CD8-positive, alpha-beta memory T cell (primary cell): ENCODE results near the gene HDAC8. TPM values are rescaled to one million over a fixed set of nuclear protein-coding genes. Genes with fewer than 3 reads are reported as not detected.
"Not testable (repeated sequence)": the region's sequence is repeated elsewhere in the genome, so short reads cannot be mapped to it uniquely, and the experiment has no call there.

Experiments
- CTCF ChIA-PET: fragments of 350-600 bp; sonication (Branson Sonifier 250); formaldehyde crosslinking; loops from one replicate; lab custom pipeline; 2021; ENCODE audit warnings: antibody characterized with exemption; lab: Charles Lee
- POLR2A ChIA-PET: fragments of 350-600 bp; sonication (Branson Sonifier 250); formaldehyde crosslinking; loops from one replicate; lab custom pipeline; 2021; ENCODE audit warnings: antibody characterized with exemption; lab: Charles Lee
- DNase-seq, 5 donors: peaks; one replicate each; pipeline versions ENCODE4 v3.0.0 to v3.0.0-alpha.2; 2020 to 2022; ENCODE audit warnings: mixed read lengths in 1 of 5
- H3K27ac ChIP-seq: one replicate; pipeline ENCODE4 v1.7.0; 2013; ENCODE audit warnings: low read depth, mild to moderate bottlenecking, low read length, moderate library complexity
- H3K27me3 ChIP-seq: 2 replicates; pipeline ENCODE4 v1.7.0; 2013; ENCODE audit warnings: low read length, mild to moderate bottlenecking; ENCODE audit not compliant: insufficient read depth, poor library complexity, severe bottlenecking
- H3K36me3 ChIP-seq: 2 replicates; pipeline ENCODE4 v1.7.0; 2013; ENCODE audit warnings: mild to moderate bottlenecking, low read length, moderate library complexity; ENCODE audit not compliant: insufficient read depth
- H3K4me1 ChIP-seq: 2 replicates; pipeline ENCODE4 v1.7.0; 2013; ENCODE audit warnings: mild to moderate bottlenecking, low read length, moderate library complexity; ENCODE audit not compliant: insufficient read depth
- H3K4me3 ChIP-seq: 2 replicates; pipeline ENCODE4 v1.7.0; 2013; ENCODE audit warnings: mild to moderate bottlenecking, low read length
- H3K9me3 ChIP-seq: 2 replicates; pipeline ENCODE4 v1.7.0; 2013; ENCODE audit warnings: mild to moderate bottlenecking, low read length
- H3K27ac Mint-ChIP-seq, 8 donors: one replicate each; pipeline ENCODE4 v1.8.0; 2020 to 2021; ENCODE audit warnings: mixed read lengths in 8 of 8, mild to moderate bottlenecking in 6 of 8, inconsistent platforms in 3 of 8, moderate library complexity in 3 of 8
- H3K27me3 Mint-ChIP-seq, 2 donors: one replicate each; pipeline ENCODE4 v1.8.0; 2020 to 2021; ENCODE audit warnings: mixed read lengths in 2 of 2, mild to moderate bottlenecking in 1 of 2, moderate library complexity in 1 of 2
- H3K36me3 Mint-ChIP-seq, 3 donors: one replicate each; pipeline ENCODE4 v1.8.0; 2020 to 2021; ENCODE audit warnings: mixed read lengths in 3 of 3, inconsistent platforms in 1 of 3, mild to moderate bottlenecking in 1 of 3
- H3K4me1 Mint-ChIP-seq, 3 donors: one replicate each; pipeline ENCODE4 v1.8.0; 2020 to 2021; ENCODE audit warnings: mixed read lengths in 3 of 3, inconsistent platforms in 1 of 3, mild to moderate bottlenecking in 1 of 3
- H3K4me3 Mint-ChIP-seq, 7 donors: one replicate each; pipeline ENCODE4 v1.8.0; 2020 to 2021; ENCODE audit warnings: mixed read lengths in 7 of 7, mild to moderate bottlenecking in 6 of 7, moderate library complexity in 4 of 7, inconsistent platforms in 2 of 7
- H3K9me3 Mint-ChIP-seq, 5 donors: one replicate each; pipeline ENCODE4 v1.8.0; 2020 to 2022; ENCODE audit warnings: mixed read lengths in 5 of 5, mild to moderate bottlenecking in 3 of 5, moderate library complexity in 2 of 5, inconsistent platforms in 1 of 5
- polyA plus RNA-seq: library from polyadenylated mRNA; unstranded; fragments of 300-500 nt; fragmentation: Illumina TruSeq; gene quantifications from one replicate; pipeline ENCODE4 v1.2.3, GENCODE V29; 2021
- total RNA-seq, 2 experiments: library from RNA; stranded (reverse); gene quantifications; one replicate each; pipeline ENCODE4 v1.2.3, GENCODE V29; 2021

Gene HDAC8
- total and polyA plus RNA-seq, 3 experiments from 2014 or later, result 16.4 to 17.8 (median 17.3) TPM

DNA sequence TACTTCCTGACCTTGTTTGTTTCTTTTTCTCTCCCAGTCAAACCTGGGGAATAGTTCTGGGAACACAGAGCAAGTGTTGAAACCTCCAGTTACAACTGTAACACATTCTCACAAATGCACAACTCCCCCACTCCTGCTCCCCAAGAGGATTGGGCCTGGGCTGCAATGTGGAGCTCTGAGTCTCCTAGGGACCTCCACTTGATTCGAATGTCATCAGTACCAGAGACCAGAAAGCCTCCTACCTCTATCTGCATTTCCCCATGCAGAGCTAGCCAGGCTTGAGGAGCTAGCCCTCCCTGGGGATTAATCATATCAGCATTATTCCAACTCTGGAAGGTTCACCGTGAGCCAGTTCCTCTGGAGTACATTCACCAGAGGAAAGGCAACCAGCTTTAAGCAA is 225.3 kb downstream of the HDAC8 start:
- no peak for DNase-seq
- POLR2A ChIA-PET, result no interaction called here
- CTCF ChIA-PET, result no interaction called here
- Histone ChIP-seq H3K27ac (no peak overlapping the region), H3K36me3 (no peaks in the 10 kb centered on the region), H3K9me3 (no peaks in the 10 kb centered on the region), H3K27me3 (no peaks in the 10 kb centered on the region), H3K4me1 (no peaks in the 10 kb centered on the region), H3K4me3 (no peak overlapping the region)
- Mint-ChIP-seq H3K36me3 (peaks cover 0 to 28% (median 8%) of the 10 kb centered on the region in 3 donors), H3K4me1 (no peaks in the 10 kb centered on the region), H3K27ac (no peak overlapping the region), H3K27me3 (no peaks in the 10 kb centered on the region), H3K9me3 (no peaks in the 10 kb centered on the region), H3K4me3 (no peak overlapping the region)

GRCh38 chrX:72346302-72346949 is 226.2 kb downstream of the HDAC8 start:
- Mint-ChIP-seq H3K4me1 (no peaks in the 10 kb centered on the region), H3K4me3 (no peak overlapping the region), H3K27me3 (no peaks in the 10 kb centered on the region), H3K9me3 (no peaks in the 10 kb centered on the region), H3K36me3 (peaks cover 0 to 21% (median 9%) of the 10 kb centered on the region in 3 donors), H3K27ac (no peak overlapping the region)
- ChIA-PET POLR2A (no interaction called here), CTCF (no interaction called here)
- Histone ChIP-seq H3K27ac (no peak overlapping the region), H3K9me3 (no peaks in the 10 kb centered on the region), H3K4me1 (no peaks in the 10 kb centered on the region), H3K36me3 (no peaks in the 10 kb centered on the region), H3K27me3 (no peaks in the 10 kb centered on the region), H3K4me3 (no peak overlapping the region)
- DNase-seq, result no peak

GRCh38 chrX:72340626-72341025 is 232.0 kb downstream of the HDAC8 start:
- Mint-ChIP-seq H3K27ac (no peak overlapping the region), H3K4me3 (no peak overlapping the region), H3K9me3 (no peaks in the 10 kb centered on the region), H3K27me3 (peaks cover 0 to 10% of the 10 kb centered on the region in 2 donors), H3K36me3 (peaks cover 0 to 6% (median 5%) of the 10 kb centered on the region in 3 donors), H3K4me1 (no peaks in the 10 kb centered on the region)
- Histone ChIP-seq H3K4me3 (no peak overlapping the region), H3K27me3 (no peaks in the 10 kb centered on the region), H3K4me1 (no peaks in the 10 kb centered on the region), H3K36me3 (no peaks in the 10 kb centered on the region), H3K9me3 (no peaks in the 10 kb centered on the region), H3K27ac (no peak overlapping the region)
- ChIA-PET CTCF (no interaction called here), POLR2A (no interaction called here)
- no peak for DNase-seq

- DNase-seq, result no peak
- CTCF ChIA-PET, result no interaction called here
Observed at GRCh38 chrX:72340041-72340440, 232.6 kb downstream of the HDAC8 start.

GRCh38 chrX:72330131-72330530 is 242.5 kb downstream of the HDAC8 start:
- ChIA-PET CTCF (no interaction called here), POLR2A (no interaction called here)
- H3K27ac ChIP-seq, result no peak overlapping the region
- H3K36me3 ChIP-seq, result no peaks in the 10 kb centered on the region
- H3K27me3 ChIP-seq, result no peaks in the 10 kb centered on the region
- H3K4me1 ChIP-seq, result no peaks in the 10 kb centered on the region
- no peak overlapping the region for H3K4me3 Mint-ChIP-seq
- no peaks in the 10 kb centered on the region for H3K9me3 ChIP-seq
- no peak for DNase-seq
- H3K4me1 Mint-ChIP-seq, result no peaks in the 10 kb centered on the region
- H3K36me3 Mint-ChIP-seq, result peaks cover 5 to 8% (median 7%) of the 10 kb centered on the region in 3 donors
- peaks cover 0 to 3% of the 10 kb centered on the region in 2 donors for H3K27me3 Mint-ChIP-seq
- H3K4me3 ChIP-seq, result no peak overlapping the region
- no peak overlapping the region for H3K27ac Mint-ChIP-seq
- H3K9me3 Mint-ChIP-seq, result no peaks in the 10 kb centered on the region

More at GRCh38 chrX:72340041-72340440, 232.6 kb downstream of the HDAC8 start:
- Mint-ChIP-seq H3K27ac (no peak overlapping the region), H3K4me3 (no peak overlapping the region), H3K36me3 (peaks cover 0 to 9% (median 6%) of the 10 kb centered on the region in 3 donors), H3K27me3 (peaks cover 0 to 10% of the 10 kb centered on the region in 2 donors), H3K9me3 (no peaks in the 10 kb centered on the region), H3K4me1 (no peaks in the 10 kb centered on the region)
- Histone ChIP-seq H3K4me3 (no peak overlapping the region), H3K36me3 (no peaks in the 10 kb centered on the region), H3K27me3 (no peaks in the 10 kb centered on the region), H3K27ac (no peak overlapping the region), H3K4me1 (no peaks in the 10 kb centered on the region), H3K9me3 (no peaks in the 10 kb centered on the region)
- POLR2A ChIA-PET, result no interaction called here

DNA sequence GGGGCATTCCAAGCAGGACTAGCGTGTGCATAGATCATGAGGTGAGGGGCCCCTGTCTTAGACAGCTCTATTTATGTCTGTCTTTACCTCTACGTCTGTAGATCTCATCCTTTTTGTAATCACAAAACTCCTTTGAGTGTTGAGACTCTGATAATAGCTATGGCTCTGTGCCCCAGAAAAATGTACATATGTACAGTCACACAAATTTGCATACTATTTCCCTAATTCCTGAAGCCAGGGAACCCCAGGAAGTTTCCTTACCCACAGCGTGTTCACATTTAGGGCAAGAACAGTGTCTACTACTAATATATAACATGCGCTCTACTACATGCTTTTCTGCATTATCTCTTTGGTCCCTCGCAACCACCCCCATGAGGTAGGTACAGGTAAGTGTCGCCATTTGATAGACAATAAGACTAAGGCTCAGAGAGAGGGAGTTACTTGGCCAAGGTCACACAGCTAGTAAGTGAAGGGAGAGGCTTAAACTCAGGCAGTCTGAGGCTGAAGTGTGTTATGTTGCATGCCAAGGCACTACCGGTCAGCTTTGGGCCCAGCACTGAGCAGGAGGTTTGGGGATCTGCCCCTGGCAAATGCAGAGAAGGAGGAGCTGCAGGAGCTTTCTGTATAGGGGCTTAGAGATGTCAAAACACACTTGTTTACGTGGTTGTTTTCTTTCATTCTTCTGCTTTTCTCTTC is 245.9 kb downstream of the HDAC8 start:
- peaks cover 3 to 7% (median 6%) of the 10 kb centered on the region in 3 donors for H3K36me3 Mint-ChIP-seq
- Histone ChIP-seq H3K36me3 (no peaks in the 10 kb centered on the region), H3K4me1 (no peaks in the 10 kb centered on the region), H3K27ac (no peak overlapping the region), H3K27me3 (no peaks in the 10 kb centered on the region), H3K4me3 (no peak overlapping the region), H3K9me3 (no peaks in the 10 kb centered on the region)
- H3K27me3 Mint-ChIP-seq, result peaks cover 0 to 3% of the 10 kb centered on the region in 2 donors
- DNase-seq, result no peak
- H3K27ac Mint-ChIP-seq, result no peak overlapping the region
- CTCF ChIA-PET, result no interaction called here
- POLR2A ChIA-PET, result no interaction called here
- H3K9me3 Mint-ChIP-seq, result no peaks in the 10 kb centered on the region
- H3K4me1 Mint-ChIP-seq, result no peaks in the 10 kb centered on the region
- no peak overlapping the region for H3K4me3 Mint-ChIP-seq

GRCh38 chrX:72319651-72320050 is 253.0 kb downstream of the HDAC8 start:
- H3K36me3 Mint-ChIP-seq, CTCF ChIA-PET, H3K4me3 ChIP-seq, H3K9me3 ChIP-seq, H3K36me3 ChIP-seq, H3K9me3 Mint-ChIP-seq, POLR2A ChIA-PET, H3K4me3 Mint-ChIP-seq, H3K27me3 ChIP-seq, H3K27ac ChIP-seq, H3K4me1 Mint-ChIP-seq, H3K4me1 ChIP-seq, DNase-seq, H3K27me3 Mint-ChIP-seq, H3K27ac Mint-ChIP-seq: not testable (repeated sequence)

GRCh38 chrX:72317139-72317538 is 255.5 kb downstream of the HDAC8 start:
- no peaks in the 10 kb centered on the region for H3K9me3 ChIP-seq
- Mint-ChIP-seq H3K4me3 (no peak overlapping the region), H3K9me3 (peaks cover 0 to 2% (median 0%) of the 10 kb centered on the region in 5 donors), H3K4me1 (no peaks in the 10 kb centered on the region), H3K36me3 (no peaks in the 10 kb centered on the region), H3K27me3 (peaks cover 0 to 13% of the 10 kb centered on the region in 2 donors), H3K27ac (no peak overlapping the region)
- H3K4me1 ChIP-seq, result no peaks in the 10 kb centered on the region
- H3K27me3 ChIP-seq, result no peaks in the 10 kb centered on the region
- no peak overlapping the region for H3K4me3 ChIP-seq
- H3K36me3 ChIP-seq, result no peaks in the 10 kb centered on the region
- no peak for DNase-seq
- POLR2A ChIA-PET, result no interaction called here
- CTCF ChIA-PET, result no interaction called here
- H3K27ac ChIP-seq, result no peak overlapping the region
